Peyer's patch (tissue), 4 donors: ENCODE results near the gene LRRC57. TPM values are rescaled to one million over a fixed set of nuclear protein-coding genes. Genes with fewer than 3 reads are reported as not detected.

Experiments
- DNase-seq, 3 donors: peaks; one replicate each; pipeline ENCODE4 v3.0.0-alpha.2; 2017 to 2019
- H3K27ac ChIP-seq, 4 donors: fragments of 200-600 bp; sonication (generic); one replicate each; pipeline ENCODE4 v1.5.1; 2016 to 2019
- H3K27me3 ChIP-seq, 2 donors: fragments of 200-600 bp; sonication (generic); one replicate each; pipeline ENCODE4 v1.5.1; 2019
- H3K36me3 ChIP-seq, 3 donors: fragments of 200-600 bp; sonication (generic); one replicate each; pipeline ENCODE4 v1.5.1; 2016 to 2019
- H3K4me1 ChIP-seq, 4 donors: fragments of 200-600 bp; sonication (generic); one replicate each; pipeline ENCODE4 v1.5.1; 2016 to 2019
- H3K4me3 ChIP-seq, 4 donors: fragments of 200-600 bp; sonication (generic); 1 replicate in 3 of 4; 2 replicates in 1 of 4; pipeline ENCODE4 v1.5.1; 2016 to 2019; ENCODE audit warnings: mild to moderate bottlenecking in 1 of 4
- H3K9me3 ChIP-seq, 4 donors: fragments of 200-600 bp; sonication (generic); one replicate each; pipeline ENCODE4 v1.5.1; 2016 to 2019; ENCODE audit warnings: mild to moderate bottlenecking in 1 of 4
- POLR2A ChIP-seq, 2 donors: fragments of 450-650 bp; IDR thresholded peaks; one replicate each; pipeline ENCODE4 v1.5.1; 2017; ENCODE audit warnings: antibody characterized with exemption in 2 of 2, mild to moderate bottlenecking in 2 of 2, moderate library complexity in 2 of 2
- total RNA-seq, 4 donors: library from RNA; depleted of rRNA; stranded (reverse); fragments of >200 nt; gene quantifications; one replicate each; pipeline ENCODE4 v1.1.0, GENCODE V29; 2016
- TF ChIP-seq, protein P1 (sequence below), 6 experiments: fragments of 450-650 bp in 4 of 6; fragments of 200-600 bp in 2 of 6; sonication (generic) in 1 of 6; IDR thresholded peaks; one replicate each; pipeline ENCODE4 v1.5.1; 2017 to 2019; ENCODE audit warnings: antibody characterized with exemption in 6 of 6, mild to moderate bottlenecking in 3 of 6, moderate library complexity in 1 of 6

LRRC57 gene
- total RNA-seq, 4 donors from 2014 or later: 22.4 to 38.1 (median 33.1) TPM

DNA sequence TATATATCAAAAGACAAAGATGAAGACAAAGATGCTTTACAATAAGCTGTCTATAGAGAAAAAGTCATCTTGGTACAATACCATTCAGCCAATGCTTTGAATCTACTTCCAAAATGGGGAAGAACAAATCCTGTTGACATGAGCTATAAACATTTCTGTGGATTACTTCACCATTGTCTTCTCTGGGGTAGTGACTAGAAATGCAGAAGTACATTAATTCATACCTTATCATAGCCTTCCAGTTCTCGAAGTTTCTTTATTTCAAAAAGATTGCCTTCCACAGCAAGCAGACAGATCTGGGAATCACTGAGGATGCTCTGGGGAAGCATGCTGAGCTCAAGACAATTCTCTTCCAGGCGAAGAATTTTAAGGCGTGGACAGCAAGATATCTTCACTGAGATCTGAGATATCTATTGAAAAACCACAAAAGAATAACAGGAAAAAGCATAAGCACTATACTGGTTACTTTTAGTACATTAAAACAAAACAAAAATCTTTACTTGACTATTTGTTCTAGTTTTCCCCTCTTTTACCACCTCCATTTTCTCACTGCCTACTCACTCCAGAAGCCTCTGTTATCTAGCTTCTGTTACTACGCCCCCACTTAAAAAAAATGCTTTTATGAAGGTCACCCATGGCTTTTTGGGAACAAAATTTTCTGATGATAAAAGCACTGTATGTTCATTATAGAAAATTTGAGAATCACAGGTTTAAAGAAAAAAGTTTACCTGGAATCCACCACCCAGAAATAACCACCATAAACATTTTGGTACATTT is 3.6 kb downstream of the LRRC57 start:
- no peak for DNase-seq
- Histone ChIP-seq H3K27ac (no peak overlapping the region), H3K9me3 (no peaks in the 10 kb centered on the region), H3K4me3 (no peak overlapping the region), H3K27me3 (no peaks in the 10 kb centered on the region), H3K4me1 (peaks cover 0 to 27% (median 6%) of the 10 kb centered on the region in 4 donors), H3K36me3 (peaks cover 0 to 44% (median 0%) of the 10 kb centered on the region in 3 donors)
- TF ChIP-seq POLR2A (IDR thresholded peaks at IDR 0.05): no peak
- TF ChIP-seq, protein P1, sequence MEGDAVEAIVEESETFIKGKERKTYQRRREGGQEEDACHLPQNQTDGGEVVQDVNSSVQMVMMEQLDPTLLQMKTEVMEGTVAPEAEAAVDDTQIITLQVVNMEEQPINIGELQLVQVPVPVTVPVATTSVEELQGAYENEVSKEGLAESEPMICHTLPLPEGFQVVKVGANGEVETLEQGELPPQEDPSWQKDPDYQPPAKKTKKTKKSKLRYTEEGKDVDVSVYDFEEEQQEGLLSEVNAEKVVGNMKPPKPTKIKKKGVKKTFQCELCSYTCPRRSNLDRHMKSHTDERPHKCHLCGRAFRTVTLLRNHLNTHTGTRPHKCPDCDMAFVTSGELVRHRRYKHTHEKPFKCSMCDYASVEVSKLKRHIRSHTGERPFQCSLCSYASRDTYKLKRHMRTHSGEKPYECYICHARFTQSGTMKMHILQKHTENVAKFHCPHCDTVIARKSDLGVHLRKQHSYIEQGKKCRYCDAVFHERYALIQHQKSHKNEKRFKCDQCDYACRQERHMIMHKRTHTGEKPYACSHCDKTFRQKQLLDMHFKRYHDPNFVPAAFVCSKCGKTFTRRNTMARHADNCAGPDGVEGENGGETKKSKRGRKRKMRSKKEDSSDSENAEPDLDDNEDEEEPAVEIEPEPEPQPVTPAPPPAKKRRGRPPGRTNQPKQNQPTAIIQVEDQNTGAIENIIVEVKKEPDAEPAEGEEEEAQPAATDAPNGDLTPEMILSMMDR (IDR thresholded peaks at IDR 0.05): no peak

DNA sequence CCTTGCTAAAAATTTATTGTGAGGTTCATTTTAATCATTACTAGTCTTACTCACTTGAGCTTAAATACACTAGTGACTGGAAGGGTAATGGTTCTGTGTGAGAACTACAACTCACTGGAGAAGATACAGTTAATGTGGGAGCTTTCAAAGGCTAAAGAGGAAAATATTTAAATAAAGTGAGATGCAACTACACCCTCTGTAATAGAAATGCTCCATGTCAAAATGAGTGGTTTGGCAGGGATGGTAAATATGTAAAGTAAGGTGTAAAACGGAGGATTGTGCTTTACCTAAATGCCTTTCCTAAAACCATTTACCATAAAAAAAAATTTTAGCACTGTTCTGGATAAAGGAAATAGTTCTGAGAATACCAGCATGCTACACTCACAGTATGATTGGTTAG is 15.3 kb downstream of the LRRC57 start:
- no peak overlapping the region for H3K27ac ChIP-seq
- no peaks in the 10 kb centered on the region for H3K9me3 ChIP-seq
- H3K4me3 ChIP-seq: no peak overlapping the region
- H3K4me1 ChIP-seq: no peaks in the 10 kb centered on the region
- no peak for DNase-seq
- peaks cover 0 to 54% (median 0%) of the 10 kb centered on the region in 3 donors for H3K36me3 ChIP-seq
- TF ChIP-seq, protein P1 (IDR thresholded peaks at IDR 0.05): no peak
- TF ChIP-seq POLR2A (IDR thresholded peaks at IDR 0.05): no peak
- no peaks in the 10 kb centered on the region for H3K27me3 ChIP-seq

DNA sequence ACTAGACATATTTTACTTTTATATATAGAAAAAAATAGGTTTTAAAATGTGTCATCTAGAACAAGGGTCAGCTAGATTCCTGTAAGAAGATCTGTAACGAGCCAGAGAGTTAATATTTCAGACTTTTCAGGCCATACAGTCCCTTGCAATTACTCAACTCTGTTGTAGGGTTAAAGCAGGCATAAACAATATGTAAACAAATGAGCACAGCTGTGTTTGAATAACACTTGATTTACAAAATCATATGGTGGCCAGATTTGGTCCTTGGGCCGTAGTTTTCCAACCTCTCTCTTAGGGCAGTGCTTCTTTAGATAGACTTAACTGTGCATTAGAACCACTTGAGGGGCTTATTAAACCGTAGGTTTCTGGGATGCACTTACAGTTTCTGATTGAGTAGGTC is 19.6 kb downstream of the LRRC57 start:
- H3K27me3 ChIP-seq: no peaks in the 10 kb centered on the region
- no peaks in the 10 kb centered on the region for H3K9me3 ChIP-seq
- no peak for DNase-seq
- TF ChIP-seq POLR2A (IDR thresholded peaks at IDR 0.05): no peak
- TF ChIP-seq, protein P1 (IDR thresholded peaks at IDR 0.05): no peak
- H3K4me3 ChIP-seq: no peak overlapping the region
- H3K27ac ChIP-seq: no peak overlapping the region
- no peaks in the 10 kb centered on the region for H3K4me1 ChIP-seq
- peaks cover 0 to 75% (median 0%) of the 10 kb centered on the region in 3 donors for H3K36me3 ChIP-seq

DNA sequence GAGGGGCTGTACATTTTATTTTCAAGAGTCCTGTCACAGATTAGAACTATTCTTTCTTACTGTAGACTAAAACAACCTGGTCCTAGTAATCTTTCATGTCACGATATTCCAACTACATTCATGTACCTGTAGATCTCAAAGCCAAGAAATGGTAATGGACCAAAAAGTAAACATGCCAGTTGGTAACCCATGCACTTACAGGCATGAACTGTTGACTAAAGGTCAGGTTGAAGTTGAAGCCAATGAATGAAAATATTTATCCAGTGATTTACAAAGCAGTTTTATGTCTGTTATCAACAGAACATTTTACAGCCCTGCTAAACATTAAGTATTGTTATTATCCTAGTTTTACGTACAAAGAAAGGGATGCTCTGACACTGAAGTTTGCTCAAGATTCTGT is 25.3 kb downstream of the LRRC57 start:
- Histone ChIP-seq H3K4me3 (no peak overlapping the region), H3K27me3 (no peaks in the 10 kb centered on the region), H3K27ac (no peak overlapping the region), H3K4me1 (no peaks in the 10 kb centered on the region), H3K9me3 (no peaks in the 10 kb centered on the region), H3K36me3 (peaks cover 0 to 66% (median 0%) of the 10 kb centered on the region in 3 donors)
- no peak for TF ChIP-seq POLR2A (IDR thresholded peaks at IDR 0.05)
- TF ChIP-seq, protein P1 (IDR thresholded peaks at IDR 0.05): no peak
- DNase-seq: no peak

DNA sequence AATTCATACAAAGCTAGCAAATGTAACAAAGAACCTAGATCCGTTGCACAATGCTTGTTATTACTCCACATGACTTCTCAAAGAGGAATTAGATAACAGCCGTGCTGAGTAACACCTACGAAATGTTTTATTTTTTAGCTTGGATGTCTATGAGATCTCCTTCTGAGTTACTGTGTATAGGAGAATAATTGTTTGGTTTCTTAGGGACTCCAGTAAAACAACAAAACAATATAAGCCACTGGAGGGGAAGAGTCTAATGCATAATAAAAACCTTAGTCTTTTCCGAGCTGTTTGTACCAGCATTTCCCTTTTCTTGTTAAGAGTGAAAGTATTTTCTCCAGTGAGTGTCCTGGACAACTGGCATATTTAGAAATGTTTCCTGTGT is 37.6 kb downstream of the LRRC57 start:
- Histone ChIP-seq H3K4me1 (no peaks in the 10 kb centered on the region), H3K27ac (no peak overlapping the region), H3K4me3 (no peak overlapping the region), H3K27me3 (no peaks in the 10 kb centered on the region), H3K36me3 (peaks cover 0 to 38% (median 0%) of the 10 kb centered on the region in 3 donors), H3K9me3 (no peaks in the 10 kb centered on the region)
- TF ChIP-seq, protein P1 (IDR thresholded peaks at IDR 0.05): no peak
- no peak for TF ChIP-seq POLR2A (IDR thresholded peaks at IDR 0.05)
- DNase-seq: no peak
